Fibroblast of lung (primary cell): ENCODE measurements around the gene SREBF1. TPM values are rescaled to one million over a fixed set of nuclear protein-coding genes. Genes with fewer than 3 reads are reported as not detected.

Experiments
- DNase-seq, 2 donors: peaks; one replicate each; pipeline versions ENCODE4 v3.0.0 to v3.0.0-alpha.2; 2010; ENCODE audit warnings: low read depth in 2 of 2
- H2AFZ ChIP-seq: 2 replicates; pipeline ENCODE4 v1.5.1; 2012; ENCODE audit warnings: low read length, control low read depth, inconsistent platforms
- H3K27ac ChIP-seq: 2 replicates; pipeline ENCODE4 v1.5.1; 2011; ENCODE audit warnings: low read length, control low read depth; ENCODE audit not compliant: insufficient read depth
- H3K27me3 ChIP-seq: 2 replicates; pipeline ENCODE4 v1.5.1; 2011; ENCODE audit warnings: mild to moderate bottlenecking, low read length; ENCODE audit not compliant: control insufficient read depth, insufficient read depth
- H3K36me3 ChIP-seq: 2 replicates; pipeline ENCODE4 v1.5.1; 2011; ENCODE audit warnings: low read length; ENCODE audit not compliant: control insufficient read depth, insufficient read depth
- H3K4me1 ChIP-seq: 2 replicates; pipeline ENCODE4 v1.5.1; 2011; ENCODE audit warnings: low read length; ENCODE audit not compliant: control insufficient read depth, insufficient read depth; ENCODE audit errors: extremely low read depth
- H3K4me2 ChIP-seq: 2 replicates; pipeline ENCODE4 v1.5.1; 2011; ENCODE audit warnings: low read length, control low read depth; ENCODE audit not compliant: insufficient read depth; ENCODE audit errors: extremely low read depth
- H3K4me3 ChIP-seq, 4 experiments: fragments of 200-600 bp in 1 of 4; sonication (generic) in 1 of 4; replicated peaks in 1 of 4; 2 replicates each; pipeline ENCODE4 v1.5.1; 2011 to 2016; ENCODE audit warnings: low read length in 4 of 4, low read depth in 3 of 4, mild to moderate bottlenecking in 3 of 4, control low read depth in 2 of 4, inconsistent platforms in 1 of 4, mixed read lengths in 1 of 4; ENCODE audit not compliant: insufficient read depth in 1 of 4; ENCODE audit errors: control extremely low read depth in 1 of 4
- H3K79me2 ChIP-seq: 2 replicates; pipeline ENCODE4 v1.5.1; 2012; ENCODE audit warnings: mild to moderate bottlenecking, low read length, inconsistent platforms; ENCODE audit not compliant: control insufficient read depth, insufficient read depth
- H3K9ac ChIP-seq: 2 replicates; pipeline ENCODE4 v1.5.1; 2011; ENCODE audit warnings: mild to moderate bottlenecking, low read length, control low read depth; ENCODE audit not compliant: insufficient read depth
- H3K9me3 ChIP-seq: 2 replicates; pipeline ENCODE4 v1.5.1; 2012; ENCODE audit warnings: low read depth, low read length; ENCODE audit not compliant: control insufficient read depth, insufficient read depth
- H4K20me1 ChIP-seq: 2 replicates; pipeline ENCODE4 v1.5.1; 2011; ENCODE audit warnings: low read length; ENCODE audit not compliant: control insufficient read depth, insufficient read depth; ENCODE audit errors: extremely low read depth
- CTCF ChIP-seq, 2 donors: IDR thresholded peaks in 1 of 2; conservative IDR thresholded peaks in 1 of 2; 1 replicate in 1 of 2; 2 replicates in 1 of 2; pipeline ENCODE4 v1.5.1; 2011 to 2012; ENCODE audit warnings: low read length in 2 of 2, control low read depth in 1 of 2, inconsistent platforms in 1 of 2, low read depth in 1 of 2, mild to moderate bottlenecking in 1 of 2
- EZH2 ChIP-seq: IDR thresholded peaks from 2 replicates; pipeline ENCODE4 v1.5.1; 2012; ENCODE audit warnings: low read length, control low read depth, mild to moderate bottlenecking; ENCODE audit errors: missing control alignments
- polyA plus RNA-seq, 2 donors: library from polyadenylated mRNA; depleted of rRNA in 1 of 2; stranded (reverse) in 1 of 2; unstranded in 1 of 2; fragments of >200 nt; gene quantifications; 2 replicates each; pipeline ENCODE4 v1.2.1, GENCODE V29; 2011 to 2012; ENCODE audit warnings: missing spikeins in 1 of 2
- total RNA-seq: library from RNA; depleted of rRNA; stranded (reverse); fragments of >200 nt; gene quantifications from 2 replicates; pipeline ENCODE4 v1.2.1, GENCODE V29; 2014

The SREBF1 gene
- total and polyA plus RNA-seq, 2 donors (not counting 1 experiment from before 2014, with no cell fraction given), result 29.7 to 77.6 TPM

- peak in 1 of 2 donors; percentile 24 for TF ChIP-seq CTCF (conservative IDR thresholded peaks at IDR 0.05 in 1 of 2, IDR thresholded peaks at IDR 0.05 in 1 of 2; ENCODE audit: low read depth in 1 of 2, low read length in 2 of 2)
- TF ChIP-seq EZH2, result no peak
- no peak overlapping the region for H3K4me3 ChIP-seq
- peaks cover 16% of the 10 kb centered on the region for H3K4me1 ChIP-seq
- H2AFZ ChIP-seq, result no peak overlapping the region
- H4K20me1 ChIP-seq, result no peaks in the 10 kb centered on the region
- H3K27ac ChIP-seq, result no peak overlapping the region
- H3K4me2 ChIP-seq, result peak overlapping the region; percentile 90
- H3K36me3 ChIP-seq, result no peaks in the 10 kb centered on the region
- H3K9me3 ChIP-seq, result no peaks in the 10 kb centered on the region
- no peak overlapping the region for H3K9ac ChIP-seq
- no peak for DNase-seq
- H3K79me2 ChIP-seq, result peaks cover 5% of the 10 kb centered on the region
- no peaks in the 10 kb centered on the region for H3K27me3 ChIP-seq
Measured at GRCh38 chr17:17784657-17785267, 52.0 kb downstream of the SREBF1 start.

GRCh38 chr17:17783825-17784656 lies 52.7 kb downstream of the SREBF1 start:
- H3K27ac ChIP-seq, result no peak overlapping the region
- H3K4me3 ChIP-seq, result peak overlapping the region in 3 of 4 experiments; percentile 23 to 56 (median 32)
- no peaks in the 10 kb centered on the region for H4K20me1 ChIP-seq
- H3K4me1 ChIP-seq, result peaks cover 19% of the 10 kb centered on the region
- no peaks in the 10 kb centered on the region for H3K36me3 ChIP-seq
- H3K79me2 ChIP-seq, result peaks cover 5% of the 10 kb centered on the region
- TF ChIP-seq CTCF (conservative IDR thresholded peaks at IDR 0.05 in 1 of 2, IDR thresholded peaks at IDR 0.05 in 1 of 2; ENCODE audit: low read depth in 1 of 2, low read length in 2 of 2) (no peak), EZH2 (no peak)
- peak overlapping the region; percentile 90 for H3K4me2 ChIP-seq
- no peaks in the 10 kb centered on the region for H3K9me3 ChIP-seq
- H3K27me3 ChIP-seq, result no peaks in the 10 kb centered on the region
- H2AFZ ChIP-seq, result no peak overlapping the region
- no peak overlapping the region for H3K9ac ChIP-seq
- DNase-seq, result peak; percentile 64 to 74

GRCh38 chr17:17783116-17783824 lies 53.5 kb downstream of the SREBF1 start:
- Histone ChIP-seq H2AFZ (no peak overlapping the region), H3K27me3 (no peaks in the 10 kb centered on the region), H3K4me2 (peak overlapping the region; percentile 90), H3K27ac (no peak overlapping the region), H3K36me3 (no peaks in the 10 kb centered on the region), H3K9me3 (no peaks in the 10 kb centered on the region), H3K4me3 (peak overlapping the region; percentile 23 to 56 (median 35)), H4K20me1 (no peaks in the 10 kb centered on the region), H3K79me2 (peaks cover 5% of the 10 kb centered on the region), H3K4me1 (peaks cover 19% of the 10 kb centered on the region), H3K9ac (peak overlapping the region; percentile 2)
- DNase-seq, result peak; percentile 21 to 40
- peak in 1 of 2 donors; percentile 16 for TF ChIP-seq CTCF (conservative IDR thresholded peaks at IDR 0.05 in 1 of 2, IDR thresholded peaks at IDR 0.05 in 1 of 2; ENCODE audit: low read depth in 1 of 2, low read length in 2 of 2)
- no peak for TF ChIP-seq EZH2
